WERI-Rb-1 (cell line): ENCODE data around the gene MYO3A.

Source experiments
- DNase-seq: peaks from one replicate; pipeline ENCODE4 v3.0.0-alpha.2; 2020
- H3K27ac ChIP-seq: fragments of 250-450 bp; sonication (Bioruptor Pico); 2 replicates; pipeline ENCODE4 v1.5.1; 2020; ENCODE audit warnings: mild to moderate bottlenecking, moderate library complexity
- H3K27me3 ChIP-seq: fragments of 250-450 bp; sonication (Bioruptor Pico); 2 replicates; pipeline ENCODE4 v1.5.1; 2021; ENCODE audit warnings: mild to moderate bottlenecking, low read depth, moderate library complexity; ENCODE audit not compliant: insufficient read depth, severe bottlenecking
- H3K36me3 ChIP-seq: fragments of 250-450 bp; sonication (Bioruptor Pico); 2 replicates; pipeline ENCODE4 v1.5.1; 2020; ENCODE audit warnings: mild to moderate bottlenecking, moderate library complexity
- H3K4me3 ChIP-seq: 2 replicates; pipeline ENCODE4 v1.5.1; 2011; ENCODE audit warnings: low read depth, mild to moderate bottlenecking, control low read depth, low read length
- H3K9me3 ChIP-seq: fragments of 250-450 bp; sonication (Bioruptor Pico); 2 replicates; pipeline ENCODE4 v1.5.1; 2021; ENCODE audit warnings: mild to moderate bottlenecking, moderate library complexity; ENCODE audit not compliant: severe bottlenecking
- CTCF ChIP-seq: IDR thresholded peaks from 2 replicates; pipeline ENCODE4 v1.5.1; 2011; ENCODE audit warnings: low read depth, mild to moderate bottlenecking, control low read depth, inconsistent platforms, low read length

The MYO3A gene

GRCh38 chr10:26259341-26259740, 325.3 kb downstream of the MYO3A start:
- TF ChIP-seq CTCF = no peak
- no peak overlapping the region for H3K4me3 ChIP-seq
- no peaks in the 10 kb centered on the region for H3K9me3 ChIP-seq
- H3K36me3 ChIP-seq = no peaks in the 10 kb centered on the region
- no peak for DNase-seq
- H3K27me3 ChIP-seq = no peaks in the 10 kb centered on the region
- no peak overlapping the region for H3K27ac ChIP-seq
